Head of caudate nucleus (tissue), 42 donors: Measurements from ENCODE around the gene ITCH.
A peak's percentile ranks its signal among the peaks of the same experiment; 100 is the strongest.

Source experiments
- DNase-seq, 42 donors: peaks; one replicate each; pipeline versions ENCODE4 v3.0.0 to v3.0.0-alpha.2; 2020 to 2021; ENCODE audit warnings: mixed read lengths in 7 of 42
- intact Hi-C: fragments of 100-400 bp; cut with DNase I; formaldehyde crosslinking; loops from one replicate; pipeline ENCODE4 v1.15.0; 2022

ITCH gene

DNA sequence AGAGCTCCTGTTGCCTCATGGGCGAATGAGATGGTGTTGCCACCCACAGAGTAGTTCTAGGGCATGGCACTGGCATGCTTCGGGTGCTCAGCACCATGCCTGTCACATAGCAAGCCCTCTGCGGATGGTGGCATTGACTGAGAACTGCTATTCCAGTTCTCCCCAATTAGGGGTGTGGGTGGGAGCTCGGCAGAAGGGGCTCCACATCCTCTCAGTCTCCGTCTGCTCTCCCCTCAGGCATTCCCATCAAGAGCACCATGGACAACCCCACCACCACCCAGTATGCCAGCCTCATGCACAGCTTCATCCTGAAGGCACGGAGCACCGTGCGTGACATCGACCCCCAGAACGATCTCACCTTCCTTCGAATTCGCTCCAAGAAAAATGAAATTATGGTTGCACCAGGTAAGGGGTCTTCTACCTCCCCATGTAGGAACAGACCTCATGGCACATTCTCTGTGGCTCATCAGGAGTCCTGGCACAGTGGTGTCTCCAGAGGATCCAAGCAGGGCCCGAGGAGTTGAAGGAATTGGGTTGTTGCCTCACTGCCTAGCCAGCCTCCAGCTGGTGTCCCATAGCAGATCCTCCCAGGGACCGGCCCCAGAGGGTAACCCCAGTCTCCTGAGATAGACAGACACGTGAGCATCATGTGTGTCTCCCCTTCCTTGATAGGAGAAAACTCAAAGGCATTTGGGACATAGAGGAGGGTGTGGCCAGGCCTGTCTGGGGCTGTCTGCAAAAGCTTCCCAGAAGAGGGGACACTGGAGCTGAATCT is 171.5 kb downstream of the ITCH start:
- DNase-seq, result peak in 7 of 42 donors; percentile 9 to 40 (median 28)
- intact Hi-C loops, result no loop called here

DNA sequence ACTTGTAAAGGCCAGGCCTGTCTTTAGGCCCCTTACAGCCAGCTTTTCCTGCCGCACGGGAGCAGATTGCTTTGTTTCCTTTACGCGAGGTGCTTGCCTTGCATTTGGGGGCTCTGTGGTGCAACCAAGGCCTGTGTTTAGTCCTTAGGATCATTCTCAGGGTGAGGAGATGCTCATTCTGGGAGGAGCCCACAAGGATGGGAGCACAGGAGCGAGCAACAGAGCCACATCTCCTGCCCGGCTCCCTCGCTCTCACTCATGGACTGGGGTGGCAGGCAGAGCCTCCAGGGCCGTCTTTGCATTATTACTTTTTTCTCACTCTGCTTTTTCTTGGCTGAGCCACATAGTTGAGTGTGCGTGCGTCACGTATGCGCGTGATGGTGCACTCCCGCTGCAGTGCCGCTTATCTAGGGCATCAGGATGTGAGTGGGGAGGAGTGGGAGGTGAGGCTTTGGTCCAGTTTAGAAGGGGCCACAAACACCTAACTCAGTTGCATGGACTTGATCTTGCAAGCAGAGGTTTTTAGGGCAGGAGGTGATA is 172.3 kb downstream of the ITCH start:
- intact Hi-C loops, result no loop called here
- DNase-seq, result peak in 13 of 42 donors; percentile 16 to 66 (median 48)

DNA sequence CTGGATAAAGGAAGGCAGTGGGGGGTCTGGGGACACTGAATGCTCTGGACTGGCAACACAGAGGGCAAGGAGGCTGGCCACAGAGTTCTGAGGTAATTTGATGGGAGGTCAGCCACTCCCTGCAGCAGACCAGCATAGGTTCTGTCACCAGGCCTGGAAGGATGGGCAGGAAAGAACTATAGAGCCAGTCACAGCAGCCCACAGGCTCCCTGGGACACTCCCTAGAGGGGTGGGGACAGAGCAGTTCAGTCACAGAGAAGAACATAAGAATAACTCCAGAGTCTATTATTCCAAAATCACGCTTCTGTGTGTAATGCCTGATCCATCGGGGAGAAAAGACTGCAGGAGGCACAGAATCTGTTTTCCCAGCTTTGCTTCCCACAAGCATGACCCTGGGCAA is 172.8 kb downstream of the ITCH start:
- peak in 1 of 42 donors; percentile 13 for DNase-seq

DNA sequence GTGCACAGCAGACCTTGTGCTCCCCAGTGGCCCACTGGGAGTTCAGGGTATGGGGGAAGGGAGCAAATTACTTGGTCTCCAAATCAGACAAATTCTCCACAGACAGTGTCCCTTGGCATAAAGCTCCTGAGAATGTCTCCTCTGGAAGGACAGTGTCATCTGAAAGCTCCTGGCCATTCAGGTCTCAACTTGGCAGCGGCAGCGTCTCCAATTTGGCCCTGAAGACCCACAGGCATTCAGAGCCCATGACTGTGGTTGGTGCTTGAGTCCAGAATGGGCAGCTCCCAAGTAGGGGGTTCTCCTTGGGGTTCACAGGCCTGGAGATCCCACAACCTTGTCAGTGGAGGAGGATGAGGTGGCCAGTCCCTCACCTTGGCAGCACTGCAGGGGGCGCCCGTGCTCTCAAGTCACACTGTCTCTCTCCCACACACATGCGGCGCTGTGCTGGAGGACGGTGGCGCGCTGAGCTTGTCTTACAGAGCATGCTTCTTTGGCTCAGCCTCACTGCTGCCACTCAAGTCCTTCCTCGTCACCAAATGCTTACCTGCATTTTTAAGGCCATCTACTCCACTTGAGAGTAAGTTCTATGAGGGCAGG is 173.8 kb downstream of the ITCH start:
- DNase-seq, result peak; percentile 61 to 93 (median 82)
- intact Hi-C loops, result no loop called here

More for the DNA sequence above, 172.8 kb downstream of the ITCH start:
- intact Hi-C loops, result no loop called here

DNA sequence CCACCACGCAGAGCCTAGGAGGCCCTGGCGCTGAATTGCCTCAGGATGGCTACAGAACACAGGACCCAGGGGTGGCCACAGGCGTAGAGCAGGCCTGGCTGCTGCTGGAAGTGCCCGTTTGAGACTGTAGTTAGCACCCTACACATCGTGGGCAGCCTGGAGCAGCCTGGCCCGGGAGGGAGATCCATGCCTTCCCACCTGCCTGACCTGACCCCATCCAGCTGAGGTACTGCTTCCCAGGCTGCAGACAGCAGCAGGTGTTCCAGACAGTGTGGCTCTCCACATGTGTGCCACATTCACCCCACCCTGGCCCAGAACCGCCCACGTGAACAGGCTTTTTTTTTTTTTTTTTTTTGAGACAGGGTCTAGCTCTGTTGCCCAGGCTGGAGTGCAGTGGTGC is 174.6 kb downstream of the ITCH start:
- no peak for DNase-seq
- intact Hi-C loops, result no loop called here

DNA sequence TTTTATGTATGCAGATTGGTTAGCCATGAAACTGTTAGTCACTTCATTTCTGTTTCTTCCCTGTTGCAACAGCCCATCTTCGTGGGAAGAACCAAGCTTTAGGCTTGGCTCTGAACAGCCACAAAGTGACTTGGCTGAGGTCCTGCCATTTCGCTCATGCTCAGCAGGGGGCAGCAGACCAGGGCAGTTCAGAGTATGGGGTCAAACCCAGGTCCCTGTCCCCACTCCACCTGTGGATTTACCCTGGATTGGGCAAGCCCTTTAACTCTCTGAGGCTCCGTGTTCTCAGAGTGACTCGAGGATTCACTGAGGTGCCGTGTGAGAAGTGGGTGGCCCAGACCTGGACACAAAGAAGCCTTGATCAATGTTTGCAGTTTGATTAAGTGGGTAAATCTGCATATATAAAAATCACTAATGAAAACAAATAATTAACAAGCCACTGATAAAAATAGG is 175.6 kb downstream of the ITCH start:
- peak in 41 of 42 donors; percentile 46 to 89 (median 70) for DNase-seq
- intact Hi-C loops, result no loop called here

DNA sequence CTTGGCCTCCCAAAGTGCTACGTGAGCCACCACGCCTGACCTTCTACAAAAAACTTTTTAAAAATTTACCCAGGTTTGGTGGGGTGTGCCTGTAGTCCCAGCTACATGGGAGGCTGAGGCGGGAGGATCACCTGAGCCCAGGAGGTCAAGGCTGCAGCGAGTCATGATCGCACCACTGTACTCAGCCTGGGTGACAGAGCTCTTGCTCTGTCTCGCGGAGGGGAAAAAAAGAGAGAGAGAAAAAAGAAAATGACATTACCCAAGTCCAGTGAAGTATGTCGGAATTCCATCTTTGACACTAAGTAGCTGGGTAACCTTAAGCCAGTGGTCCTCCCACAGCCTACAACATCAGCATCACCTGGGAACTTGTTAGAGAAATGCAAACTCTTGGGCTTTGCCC is 176.7 kb downstream of the ITCH start:
- DNase-seq, result no peak
- intact Hi-C loops, result no loop called here

DNA sequence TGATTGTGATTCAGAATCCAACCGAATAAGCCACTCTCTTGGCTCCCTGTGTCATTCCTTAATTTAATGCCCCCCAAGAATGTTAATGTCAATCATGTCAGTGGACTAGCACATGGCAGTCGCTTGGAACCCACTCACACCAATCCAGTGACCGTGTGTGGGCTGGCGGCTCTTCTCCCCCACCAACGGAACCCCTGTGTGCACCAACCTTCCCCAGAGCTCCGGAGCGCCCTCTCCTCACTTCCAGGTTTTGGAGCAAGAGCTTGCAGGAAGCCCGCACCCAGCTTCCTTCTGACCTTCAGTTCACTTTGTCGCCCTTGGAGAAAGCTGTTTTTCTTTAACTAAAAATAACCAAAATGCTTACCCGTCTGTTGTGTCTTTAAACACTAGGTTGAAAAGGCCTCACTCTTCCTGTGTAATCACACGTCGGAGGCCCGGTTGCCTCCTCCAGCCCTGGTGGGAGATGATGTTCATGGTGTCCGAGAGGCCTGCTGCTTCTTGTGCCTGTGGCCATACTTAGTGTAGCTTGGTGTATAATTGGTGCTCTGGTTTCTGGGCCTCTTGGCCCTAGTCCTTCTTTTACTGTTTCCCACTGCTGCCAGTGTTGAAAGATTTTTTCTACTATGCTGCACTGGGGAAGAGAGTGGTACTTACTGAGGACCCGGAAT is 177.7 kb downstream of the ITCH start:
- intact Hi-C loops, result no loop called here
- DNase-seq, result no peak

DNA sequence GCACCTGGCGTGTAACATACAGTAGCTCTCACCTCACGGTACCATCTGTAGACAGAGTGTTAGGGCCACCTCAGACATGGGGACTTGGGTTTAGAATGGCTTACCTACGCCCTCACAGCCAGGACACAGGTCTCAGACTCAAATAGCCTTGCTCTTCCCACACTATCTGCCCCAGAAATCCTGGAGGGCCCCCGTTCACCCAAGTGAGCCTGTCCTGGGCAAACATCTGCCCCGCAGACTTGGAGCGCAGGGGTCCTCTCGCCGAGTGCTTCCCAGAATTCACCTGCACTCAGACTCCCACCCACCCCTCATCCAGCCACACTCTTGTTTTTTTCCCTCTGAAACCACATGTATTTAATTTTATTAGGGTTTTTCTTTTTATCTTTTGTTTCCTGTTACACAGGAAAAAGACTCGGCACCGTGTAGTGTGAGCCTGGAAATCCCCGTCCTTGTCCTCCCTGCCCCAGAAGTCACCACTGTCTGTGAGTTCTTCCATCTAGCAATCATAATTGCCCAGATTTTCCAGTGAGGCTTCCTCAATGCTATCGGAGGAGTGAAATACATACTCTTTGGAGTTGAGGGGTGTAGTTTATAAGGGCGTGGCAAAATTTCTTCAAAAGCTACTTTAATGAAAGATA is 178.3 kb downstream of the ITCH start:
- intact Hi-C loops, result no loop called here
- DNase-seq, result no peak

DNA sequence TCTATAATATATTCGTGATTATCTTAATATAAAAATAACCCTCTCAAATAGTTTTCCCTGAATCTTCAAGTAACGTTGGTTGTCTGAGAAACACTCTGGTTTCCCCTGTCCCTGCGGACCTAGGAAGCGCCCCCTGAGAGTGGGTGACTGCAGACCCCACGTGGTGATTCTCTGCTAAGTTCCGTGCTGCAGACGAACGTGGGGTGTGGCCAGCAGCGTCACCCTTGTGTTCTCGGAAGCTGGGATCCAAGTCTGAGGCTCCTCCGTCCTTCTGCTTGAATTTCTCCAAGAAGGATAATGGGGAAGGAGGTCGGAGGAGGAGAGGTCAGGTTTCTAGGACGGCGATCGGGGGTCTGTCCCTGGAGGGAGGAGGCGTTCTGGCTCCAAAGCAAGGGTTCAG is 178.8 kb downstream of the ITCH start:
- DNase-seq, result no peak
- intact Hi-C loops, result no loop called here

DNA sequence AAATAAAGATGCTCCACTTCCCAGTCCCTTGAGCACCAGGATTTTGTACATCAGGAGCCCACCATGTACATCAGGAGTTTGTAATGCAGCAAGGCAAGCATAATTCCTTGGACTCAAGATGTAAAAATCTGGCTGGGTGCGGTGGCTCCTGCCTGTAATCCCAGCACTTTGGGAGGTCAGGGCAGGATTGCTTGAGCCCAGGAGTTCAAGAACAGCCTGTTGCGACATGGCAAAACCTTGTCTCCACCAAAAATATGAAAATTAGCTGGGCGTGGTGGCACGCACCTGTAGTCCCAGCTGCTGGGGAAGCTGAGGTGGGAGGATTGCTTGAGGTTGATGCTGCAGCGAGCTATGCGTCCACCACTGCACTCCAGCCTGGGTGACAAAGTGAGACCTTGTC is 179.4 kb downstream of the ITCH start:
- no peak for DNase-seq
- intact Hi-C loops, result no loop called here

DNA sequence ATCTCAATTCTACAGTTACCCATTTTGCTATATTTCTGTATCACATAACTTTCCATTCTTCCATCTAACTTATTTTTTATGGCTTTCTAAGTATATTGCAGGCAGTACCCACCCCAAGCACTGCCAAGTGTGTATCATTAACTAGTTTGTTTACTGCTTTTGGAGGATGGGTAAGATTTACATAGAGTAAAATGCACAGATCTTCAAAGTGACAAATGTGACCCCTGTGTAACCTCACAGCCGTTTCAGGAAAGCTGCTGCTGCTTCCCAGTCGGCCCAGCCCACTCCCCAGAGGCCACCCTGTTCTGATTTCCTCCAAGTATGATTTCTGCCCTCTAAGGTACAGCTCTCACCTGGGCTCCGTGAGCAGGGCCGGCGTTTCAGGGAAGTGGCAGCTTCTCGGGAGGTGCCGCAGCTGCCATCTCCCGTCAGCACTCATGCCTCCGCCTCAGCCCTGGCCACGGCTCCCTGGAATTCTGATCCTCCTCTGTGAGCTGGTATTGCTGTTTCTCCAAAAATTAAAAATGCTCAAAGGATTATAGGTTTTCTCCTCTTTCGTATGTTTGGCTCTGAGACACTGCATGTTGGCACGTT is 180.5 kb downstream of the ITCH start:
- no peak for DNase-seq
- intact Hi-C loops, result no loop called here

DNA sequence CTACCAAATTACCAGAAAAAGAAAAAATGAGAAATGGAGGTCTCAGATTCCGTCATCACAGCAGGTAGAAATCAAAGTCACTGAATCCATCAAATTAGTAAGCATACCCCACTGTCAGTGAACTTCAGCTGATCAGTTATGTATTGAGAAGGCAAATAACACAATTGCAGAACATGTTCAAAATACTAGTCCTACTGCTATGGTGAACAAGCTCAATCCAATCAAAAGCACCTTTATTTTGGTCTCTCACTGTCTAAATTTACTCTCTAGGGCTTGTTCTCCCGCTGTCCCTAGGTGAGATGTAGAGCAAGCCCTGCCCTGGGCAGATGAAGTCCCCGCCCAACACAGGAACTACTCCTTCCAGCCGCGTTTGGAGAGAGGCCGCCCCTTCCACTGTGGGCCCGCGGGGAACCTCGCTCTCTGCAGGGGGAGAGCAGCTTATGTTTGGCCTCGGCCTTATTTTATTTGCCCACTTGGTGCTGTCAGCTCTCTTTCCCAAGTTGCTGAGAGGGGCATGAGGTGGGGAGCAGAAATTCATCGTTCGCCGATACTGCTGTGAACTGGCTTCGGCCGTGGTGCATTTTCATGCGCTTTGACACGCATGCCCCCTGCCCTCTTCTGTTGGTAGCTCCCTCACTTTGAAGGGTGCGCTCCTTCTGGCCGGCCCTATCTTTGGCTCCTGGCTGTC is 181.2 kb downstream of the ITCH start:
- intact Hi-C loops, result no loop called here
- DNase-seq, result no peak

DNA sequence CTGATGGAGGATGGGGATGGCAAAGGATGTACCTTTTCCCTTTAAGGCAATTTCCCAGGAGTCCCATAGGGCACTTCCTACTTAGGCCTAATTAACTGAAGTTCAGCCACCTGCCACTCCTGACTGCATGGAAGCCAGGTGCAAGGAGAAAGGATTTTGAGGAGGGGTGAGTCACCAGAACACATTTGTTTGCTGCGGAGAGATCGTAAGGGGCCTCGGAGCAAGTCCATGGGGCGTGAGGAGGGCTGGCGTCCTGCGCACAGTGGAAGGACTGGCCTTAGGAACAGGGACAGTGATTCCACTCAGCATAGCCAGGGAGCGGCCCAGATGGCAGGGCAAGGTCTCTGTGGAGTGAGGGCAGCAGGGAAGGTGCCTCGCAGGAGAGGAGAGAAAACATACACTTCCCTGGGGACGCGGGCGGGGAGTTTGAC is 183.7 kb downstream of the ITCH start:
- intact Hi-C loops, result no loop called here
- no peak for DNase-seq

DNA sequence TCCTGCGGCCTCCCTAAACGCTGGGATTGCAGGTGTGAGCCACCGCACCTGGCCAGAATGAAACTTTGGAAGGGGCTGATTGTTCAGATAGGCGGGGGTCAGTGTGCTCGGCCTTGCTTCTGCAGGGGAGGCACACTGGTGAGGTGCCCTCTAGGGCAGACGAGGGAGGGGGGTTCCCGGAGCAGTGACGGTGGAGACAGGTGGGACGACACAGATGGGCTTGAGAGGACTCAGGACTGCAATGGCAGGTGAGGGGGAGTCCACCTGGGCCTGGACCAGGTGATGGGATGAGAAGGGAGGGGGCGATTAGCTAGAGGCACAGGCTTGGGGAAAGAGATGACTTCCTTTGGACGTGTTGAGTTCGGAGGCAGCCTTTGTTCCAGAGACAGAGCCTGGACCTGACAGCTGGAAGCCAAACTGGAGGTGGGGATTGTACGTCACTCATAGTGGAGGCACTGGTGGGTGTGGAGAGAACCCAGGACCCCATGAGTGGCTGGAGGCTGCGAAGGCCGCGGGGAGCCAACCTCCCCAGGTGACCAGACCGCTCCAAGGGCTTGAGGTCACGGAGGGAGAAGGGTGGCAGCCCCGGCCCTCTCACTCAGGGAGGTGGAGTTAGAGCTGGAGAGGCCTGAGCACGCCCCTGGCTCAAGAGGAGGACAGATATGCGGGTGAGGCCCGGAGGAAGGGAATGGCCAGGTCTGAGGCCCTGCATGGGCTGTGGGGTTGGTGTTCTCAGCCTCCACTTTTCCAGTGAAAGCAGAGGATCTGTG is 185.0 kb downstream of the ITCH start:
- no peak for DNase-seq
- intact Hi-C loops, result no loop called here

DNA sequence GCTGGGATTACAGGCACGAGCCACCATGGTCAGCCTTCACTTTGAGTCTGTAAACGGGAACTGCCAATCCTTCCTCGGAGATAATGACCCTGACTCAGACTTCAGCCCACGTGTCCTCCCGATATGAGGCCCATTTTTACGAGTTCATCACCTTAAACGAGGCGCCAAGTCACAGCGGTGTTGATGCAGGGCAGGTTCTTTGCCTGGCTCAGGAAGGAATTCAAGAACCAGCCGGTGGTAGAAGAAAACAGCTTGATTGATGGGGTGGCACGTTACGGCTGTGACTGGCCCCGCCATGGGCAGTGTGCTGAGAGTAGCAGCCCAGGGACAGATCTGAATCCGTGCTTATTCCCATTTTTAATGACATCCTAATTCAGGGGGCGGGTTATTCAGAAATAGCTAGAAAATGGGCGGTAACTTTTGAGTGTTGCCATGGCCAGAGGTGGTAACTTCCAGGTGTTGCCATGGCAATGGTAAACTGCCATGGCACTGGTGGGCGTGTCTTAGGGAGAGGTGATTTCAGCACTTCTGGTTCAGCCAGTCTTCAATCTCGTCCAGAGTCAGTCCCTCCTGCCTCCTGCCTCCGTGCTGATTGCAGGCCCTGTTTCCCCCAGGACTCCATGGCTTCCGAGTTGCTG is 186.3 kb downstream of the ITCH start:
- no peak for DNase-seq
- intact Hi-C loops, result no loop called here

DNA sequence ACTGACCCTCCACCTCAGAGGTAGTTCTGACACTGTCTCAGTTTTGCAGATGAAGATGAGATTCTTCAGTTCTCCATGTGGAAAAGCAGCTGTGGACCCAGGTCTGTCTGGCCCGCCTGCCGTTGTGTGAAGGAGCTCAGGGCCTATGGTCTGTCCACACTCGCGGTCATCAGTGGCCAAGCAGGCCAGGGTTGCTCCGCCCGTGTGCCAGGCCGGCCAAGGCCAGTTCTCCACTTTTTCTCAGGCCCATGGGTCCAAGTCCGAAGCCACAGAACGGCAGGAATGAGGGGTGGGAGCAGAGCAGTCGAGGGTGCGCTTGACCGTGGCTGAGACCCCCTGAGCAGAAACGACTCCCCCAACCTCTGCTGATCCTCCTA is 186.8 kb downstream of the ITCH start:
- no peak for DNase-seq
- intact Hi-C loops, result no loop called here
